Mucosa of descending colon (tissue), 3 donors: Measurements from ENCODE around the gene C6orf136. TPM values are rescaled to one million over a fixed set of nuclear protein-coding genes. Genes with fewer than 3 reads are reported as not detected.

Source experiments
- ATAC-seq: fragments of 200-7000 bp; cut with Tn5 transposase; one replicate; pipeline ENCODE4 v1.9.1; 2020; ENCODE audit warnings: mild to moderate bottlenecking, moderate library complexity
- DNase-seq, 3 donors: peaks; one replicate each; pipeline ENCODE4 v3.0.0-alpha.2; 2020
- H3K36me3 ChIP-seq: fragments of 200-600 bp; one replicate; pipeline ENCODE4 v1.8.0; 2021; ENCODE audit warnings: low read depth, mild to moderate bottlenecking
- H3K4me1 ChIP-seq: fragments of 200-600 bp; one replicate; pipeline ENCODE4 v1.8.0; 2021; ENCODE audit warnings: low read depth, mild to moderate bottlenecking
- H3K4me3 ChIP-seq: fragments of 200-600 bp; one replicate; pipeline ENCODE4 v1.8.0; 2021; ENCODE audit warnings: mild to moderate bottlenecking
- H3K9me3 ChIP-seq: fragments of 200-600 bp; one replicate; pipeline ENCODE4 v1.8.0; 2021; ENCODE audit warnings: mild to moderate bottlenecking
- CTCF ChIP-seq: fragments of 200-600 bp; IDR thresholded peaks from one replicate; pipeline ENCODE4 v1.8.0; 2022; ENCODE audit warnings: antibody characterized with exemption, mild to moderate bottlenecking
- intact Hi-C, 2 donors: fragments of 100-400 bp; cut with DNase I in 1 of 2; cut with micrococcal nuclease in 1 of 2; formaldehyde crosslinking; loops; one replicate each; pipeline versions ENCODE4 v1.11.0 to v1.11.1; 2022; cut with DNase I, micrococcal nuclease
- total RNA-seq, 3 donors: library from RNA; stranded (reverse); fragmentation: NEBNext Ultra II Directional in 2 of 3; extraction: Animal tissue kit (Norgen Biotek cat#: 25700) in 2 of 3; gene quantifications; one replicate each; pipeline versions ENCODE4 v1.2.1 to v1.2.4, GENCODE V29; 2021 to 2023
- donor health status: DM: no; HTN: no; CAD: no; lungs with moderate emphysema.
- donor health status: DM: no; HTN: no; CAD: no.
- donor health status: DM: no; HTN: yes; CAD: no.

The C6orf136 gene
- total RNA-seq, 3 donors from 2014 or later = 46.5 to 88.8 (median 61.8) TPM

GRCh38 chr6:30611150-30611855, 35.6 kb upstream of the C6orf136 start:
- Histone ChIP-seq H3K36me3 (no peaks in the 10 kb centered on the region), H3K9me3 (no peaks in the 10 kb centered on the region), H3K4me1 (peaks cover 26% of the 10 kb centered on the region), H3K4me3 (no peak overlapping the region)
- TF ChIP-seq CTCF = no peak
- no peak for ATAC-seq
- no peak for DNase-seq
- intact Hi-C loops = no loop called here

GRCh38 chr6:30611856-30612194, 35.1 kb upstream of the C6orf136 start:
- Histone ChIP-seq H3K36me3 (no peaks in the 10 kb centered on the region), H3K9me3 (no peaks in the 10 kb centered on the region), H3K4me3 (no peak overlapping the region), H3K4me1 (peaks cover 26% of the 10 kb centered on the region)
- ATAC-seq = no peak
- no peak for DNase-seq
- intact Hi-C loops = no loop called here
- TF ChIP-seq CTCF = no peak

DNA sequence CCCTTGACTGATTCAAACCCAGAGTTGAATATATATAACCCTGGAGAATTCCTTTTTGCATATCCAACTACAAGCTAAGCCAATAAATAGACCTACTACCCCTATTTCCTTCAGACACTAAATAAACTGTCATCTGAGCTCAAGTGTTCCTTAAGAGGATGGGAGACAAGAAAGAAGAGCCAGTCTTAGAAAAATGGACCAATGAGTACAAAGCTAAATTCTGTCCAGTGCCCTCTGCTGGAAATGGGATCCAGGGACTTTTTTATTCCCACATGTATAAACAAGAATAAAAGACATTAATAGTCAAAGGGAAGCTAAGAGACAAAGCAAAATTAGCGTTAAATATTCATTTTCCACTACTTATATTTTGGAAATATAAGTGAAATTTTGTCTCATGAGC, 34.7 kb upstream of the C6orf136 start:
- no peak for TF ChIP-seq CTCF
- Histone ChIP-seq H3K4me1 (peaks cover 26% of the 10 kb centered on the region), H3K9me3 (no peaks in the 10 kb centered on the region), H3K4me3 (no peak overlapping the region), H3K36me3 (no peaks in the 10 kb centered on the region)
- intact Hi-C loops = no loop called here
- ATAC-seq = no peak
- no peak for DNase-seq

DNA sequence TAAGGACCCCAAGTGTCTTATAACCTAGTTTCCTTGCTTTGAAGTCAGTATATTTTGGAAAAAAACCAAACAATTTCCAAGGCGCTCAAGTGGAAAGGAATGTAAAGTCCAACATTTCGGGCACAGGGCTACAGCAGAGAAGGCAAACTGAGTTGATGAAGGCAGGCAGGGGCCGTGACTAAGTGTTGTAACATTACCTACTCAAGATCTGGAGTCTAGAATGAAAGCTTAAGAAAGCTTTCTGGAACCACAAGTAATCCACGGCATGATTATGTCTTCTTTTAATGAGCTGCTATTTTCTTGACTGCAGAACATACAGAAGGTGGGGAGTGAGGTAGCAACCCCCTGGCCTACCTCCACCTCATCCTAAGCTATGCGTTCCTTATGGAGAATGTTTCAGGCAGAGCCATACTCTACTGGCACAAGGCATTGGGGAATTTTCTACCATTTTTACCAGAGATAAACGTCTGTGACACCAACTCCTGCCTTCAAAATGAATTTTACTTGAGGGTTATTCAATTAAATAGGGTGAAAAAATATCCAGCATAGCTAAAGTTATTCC, 34.2 kb upstream of the C6orf136 start:
- intact Hi-C loops = no loop called here
- no peak for TF ChIP-seq CTCF
- Histone ChIP-seq H3K4me3 (no peak overlapping the region), H3K36me3 (no peaks in the 10 kb centered on the region), H3K9me3 (no peaks in the 10 kb centered on the region), H3K4me1 (peaks cover 26% of the 10 kb centered on the region)
- ATAC-seq = no peak
- no peak for DNase-seq

GRCh38 chr6:30613251-30614043, 33.5 kb upstream of the C6orf136 start:
- Histone ChIP-seq H3K9me3 (no peaks in the 10 kb centered on the region), H3K4me3 (no peak overlapping the region), H3K4me1 (peaks cover 27% of the 10 kb centered on the region), H3K36me3 (no peaks in the 10 kb centered on the region)
- intact Hi-C loops = no loop called here
- DNase-seq (no peak), ATAC-seq (no peak)
- no peak for TF ChIP-seq CTCF
